SIG-M5 treated with dmso at 0.1 percent for 504 hours (cell line): Measurements from ENCODE around the gene DNAH10.
"Not testable (repeated sequence)": the region's sequence is repeated elsewhere in the genome, so short reads cannot be mapped to it uniquely, and the experiment has no call there.

Source experiments
- DNase-seq: peaks from one replicate; lab custom pipeline; 2025; ENCODE audit not compliant: unreplicated experiment; lab: John Stamatoyannopoulos, UW

DNAH10 gene

DNA sequence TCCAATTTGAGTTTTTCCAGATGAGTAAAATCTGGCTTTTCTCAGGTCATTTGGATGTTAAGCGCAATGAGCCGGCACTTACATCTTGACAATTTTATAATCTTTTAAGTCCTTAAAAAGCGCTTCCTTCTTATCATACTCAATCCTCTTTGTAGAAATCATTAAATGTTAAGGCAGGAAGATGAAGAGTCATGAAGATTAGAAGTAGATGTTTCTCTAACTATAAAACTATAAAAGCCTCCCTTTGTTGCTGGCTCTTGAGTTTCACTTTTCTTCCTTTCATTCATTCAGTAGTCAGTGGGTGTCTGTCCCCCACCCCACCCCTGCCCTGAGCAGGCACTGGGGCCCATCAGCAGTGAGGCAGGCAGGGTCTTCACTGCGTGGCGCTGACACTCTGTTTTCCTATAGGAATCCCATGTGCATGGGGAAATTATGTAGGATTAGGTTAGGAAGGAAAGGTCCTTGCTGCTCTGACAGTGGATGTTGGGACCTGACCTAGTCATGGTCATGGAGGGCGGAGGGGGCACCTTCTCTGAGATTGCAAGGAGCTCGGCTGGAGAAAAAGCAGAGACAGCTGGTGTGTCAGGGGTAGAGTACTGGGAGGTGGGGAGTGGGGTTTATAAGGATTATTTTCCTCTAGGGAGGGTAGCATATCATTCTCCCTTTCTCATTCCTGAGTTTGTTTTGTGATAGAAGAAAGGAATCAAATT is 144.8 kb downstream of the DNAH10 start:
- DNase-seq, result no peak

DNA sequence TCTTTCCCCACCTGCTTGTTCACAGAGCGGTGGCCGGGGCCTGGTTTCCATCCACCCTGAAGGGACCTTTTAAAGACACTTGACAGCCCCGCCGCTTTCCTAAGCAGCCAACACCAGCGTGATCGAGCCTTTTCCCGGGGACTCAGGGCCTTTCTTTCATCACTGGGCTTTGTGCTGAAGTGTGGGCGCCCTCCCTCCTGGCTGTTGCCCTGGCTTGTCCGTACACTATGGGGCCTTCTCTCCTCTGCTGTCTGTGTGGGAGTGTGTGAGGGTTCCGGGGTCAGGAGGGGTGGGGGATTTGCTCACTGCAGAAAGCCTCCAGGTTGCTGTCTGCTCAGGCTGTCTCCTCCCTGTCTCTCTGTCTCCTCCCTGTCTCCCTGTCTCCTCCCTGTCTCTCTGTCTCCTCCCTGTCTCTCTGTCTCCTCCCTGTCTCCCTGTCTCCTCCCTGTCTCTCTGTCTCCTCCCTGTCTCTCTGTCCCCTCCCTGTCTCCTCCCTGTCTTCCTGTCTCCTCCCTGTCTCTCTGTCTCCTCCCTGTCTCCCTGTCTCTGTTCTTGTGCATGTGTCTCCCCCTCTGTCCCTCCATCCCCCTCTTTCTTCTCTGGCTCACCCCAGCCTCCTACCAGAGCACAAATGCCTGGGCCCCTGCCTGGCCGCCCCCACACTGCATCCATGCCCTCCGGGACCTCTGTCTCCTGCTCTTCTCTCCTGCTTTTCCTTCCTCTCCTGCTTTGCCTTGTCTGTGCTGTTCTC is 145.8 kb downstream of the DNAH10 start:
- DNase-seq, result no peak

DNA sequence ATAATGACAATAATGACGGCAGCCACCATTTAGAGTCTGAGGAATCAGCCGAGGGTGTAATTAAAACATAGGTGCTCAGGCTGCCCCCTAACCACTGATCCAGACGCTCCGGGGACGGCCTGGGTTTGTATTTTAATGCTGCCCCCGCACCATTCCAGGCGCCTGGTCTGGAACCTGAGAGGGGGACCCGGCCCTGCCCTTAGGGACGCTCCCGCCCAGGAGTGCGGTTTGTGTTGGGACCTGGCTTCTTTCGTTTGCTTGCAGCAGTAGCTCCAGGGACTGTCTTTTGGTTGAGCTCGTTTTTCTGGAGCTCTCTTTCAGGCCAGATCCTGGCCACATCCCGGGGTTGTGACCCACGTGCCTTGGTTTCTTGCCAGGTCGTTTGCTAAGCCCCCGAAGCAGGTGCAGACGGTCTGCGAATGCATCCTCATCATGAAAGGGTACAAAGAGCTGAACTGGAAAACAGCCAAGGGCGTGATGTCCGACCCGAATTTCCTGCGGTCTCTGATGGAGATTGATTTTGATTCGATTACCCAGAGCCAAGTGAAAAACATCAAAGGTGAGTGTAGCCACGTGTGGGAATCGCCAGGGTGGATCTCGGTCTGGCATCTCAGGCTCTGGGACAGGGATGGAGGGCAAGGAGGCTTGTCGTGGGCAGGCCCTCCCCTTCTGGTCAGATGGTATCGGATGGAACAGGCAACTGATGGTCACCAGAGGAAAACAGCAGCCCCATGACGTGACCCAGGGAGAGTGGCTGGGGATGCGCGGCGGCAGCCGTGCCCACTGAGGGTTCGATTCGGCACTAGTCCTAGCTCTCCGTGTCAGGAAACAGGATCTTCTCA is 147.0 kb downstream of the DNAH10 start:
- no peak for DNase-seq

DNA sequence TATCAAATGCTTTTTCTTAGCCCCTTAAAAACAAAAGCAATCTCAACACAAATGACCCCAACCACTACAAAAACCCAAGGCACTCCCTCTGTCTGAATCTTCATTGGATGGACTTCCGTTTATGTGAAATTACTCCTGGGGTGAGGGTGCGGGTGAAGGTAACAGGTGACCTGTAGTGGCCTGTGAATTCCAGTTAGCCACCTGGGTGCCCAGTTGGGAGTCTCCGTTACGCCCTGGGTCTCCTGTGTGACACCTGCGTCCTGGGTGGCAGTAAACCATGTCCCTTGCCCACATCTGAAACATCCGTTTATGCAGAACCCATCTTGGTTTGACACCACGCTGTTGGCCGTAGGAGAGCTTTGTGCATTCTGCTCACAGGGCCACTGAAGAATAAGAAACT is 148.0 kb downstream of the DNAH10 start:
- no peak for DNase-seq

DNA sequence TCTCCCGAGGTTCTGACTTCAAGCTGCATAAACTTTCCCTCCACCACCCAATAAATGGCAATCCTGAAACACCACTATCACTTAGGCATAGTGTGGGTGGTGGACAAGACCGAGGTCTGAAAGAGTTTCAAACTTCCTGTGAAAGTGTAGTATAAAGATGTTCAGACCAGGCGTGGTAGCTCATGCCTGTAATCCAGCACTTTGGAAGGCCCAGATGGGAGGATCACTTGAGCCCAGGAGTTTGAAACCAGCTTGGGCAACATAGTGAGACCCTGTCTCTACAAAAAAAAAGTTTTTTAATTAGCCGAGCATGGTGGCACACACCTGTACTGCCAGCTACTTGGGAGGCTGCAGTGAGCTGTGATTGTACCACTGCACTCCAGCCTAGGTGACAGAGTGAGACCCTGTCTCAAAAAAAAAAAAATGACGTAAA is 148.7 kb downstream of the DNAH10 start:
- no peak for DNase-seq

- DNase-seq, result not testable (repeated sequence)
Observed at GRCh38 chr12:123911672-123912409, 149.7 kb downstream of the DNAH10 start.

DNA sequence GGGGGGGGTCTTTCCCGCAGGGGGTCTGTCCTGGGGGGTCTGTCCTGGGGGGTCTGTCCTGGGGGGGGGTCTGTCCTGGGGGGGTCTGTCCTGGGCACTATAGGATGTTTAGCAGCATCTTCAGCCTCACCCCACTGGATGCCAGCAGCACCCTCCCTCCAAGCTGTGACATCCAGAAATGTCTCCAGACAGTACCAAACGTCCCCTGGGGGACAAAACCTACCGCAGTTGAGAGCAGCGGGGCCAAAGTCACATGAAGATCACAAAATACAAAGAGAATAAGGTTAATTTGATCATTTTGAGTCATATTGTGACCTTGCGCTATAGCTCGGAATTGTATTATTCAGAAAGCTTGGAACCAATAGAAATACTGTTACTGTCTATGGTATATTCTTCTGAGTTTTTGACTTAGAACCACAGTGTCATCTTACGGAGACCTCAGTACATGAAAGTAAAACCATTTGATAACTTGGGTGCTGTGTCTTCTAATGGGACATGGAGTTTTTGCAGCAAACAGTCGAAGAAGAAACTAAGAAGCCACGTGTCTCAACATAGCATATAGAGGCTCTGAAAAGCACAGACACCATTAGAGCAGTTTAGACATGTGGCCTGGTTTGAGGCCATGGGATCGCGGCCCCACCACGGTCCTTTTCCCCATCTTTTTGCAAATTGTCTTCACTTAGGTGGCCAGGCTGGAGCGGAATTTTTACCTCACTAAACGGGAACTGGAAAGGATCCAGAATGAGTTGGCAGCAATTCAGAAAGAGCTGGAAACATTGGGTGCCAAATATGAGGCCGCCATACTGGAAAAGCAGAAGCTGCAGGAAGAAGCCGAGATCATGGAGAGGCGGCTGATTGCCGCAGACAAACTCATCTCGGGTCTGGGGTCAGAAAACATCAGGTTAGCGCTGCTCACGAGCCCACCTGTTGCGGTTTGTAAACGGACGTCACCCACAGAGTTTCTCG is 150.6 kb downstream of the DNAH10 start:
- DNase-seq, result no peak

GRCh38 chr12:123914726-123915333 is 152.7 kb downstream of the DNAH10 start:
- DNase-seq, result no peak

DNA sequence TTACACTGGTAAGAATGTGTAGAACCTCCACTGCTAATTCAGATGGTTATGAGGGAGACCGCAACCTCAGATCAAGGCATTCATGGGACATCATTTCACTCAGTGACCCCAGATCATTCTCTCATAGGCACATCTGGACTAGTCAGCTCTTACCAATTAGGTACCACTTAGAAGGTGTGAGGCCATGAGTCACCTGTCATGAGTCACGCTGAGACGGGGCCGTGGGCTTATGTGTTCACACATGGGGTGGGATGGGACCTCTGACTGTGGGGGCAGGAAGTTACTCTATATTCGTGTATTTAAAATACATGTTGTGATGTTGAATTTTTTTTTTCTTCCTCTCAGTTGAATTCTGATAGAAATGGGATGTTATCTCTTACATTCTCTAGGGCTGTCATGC is 154.6 kb downstream of the DNAH10 start:
- no peak for DNase-seq

DNA sequence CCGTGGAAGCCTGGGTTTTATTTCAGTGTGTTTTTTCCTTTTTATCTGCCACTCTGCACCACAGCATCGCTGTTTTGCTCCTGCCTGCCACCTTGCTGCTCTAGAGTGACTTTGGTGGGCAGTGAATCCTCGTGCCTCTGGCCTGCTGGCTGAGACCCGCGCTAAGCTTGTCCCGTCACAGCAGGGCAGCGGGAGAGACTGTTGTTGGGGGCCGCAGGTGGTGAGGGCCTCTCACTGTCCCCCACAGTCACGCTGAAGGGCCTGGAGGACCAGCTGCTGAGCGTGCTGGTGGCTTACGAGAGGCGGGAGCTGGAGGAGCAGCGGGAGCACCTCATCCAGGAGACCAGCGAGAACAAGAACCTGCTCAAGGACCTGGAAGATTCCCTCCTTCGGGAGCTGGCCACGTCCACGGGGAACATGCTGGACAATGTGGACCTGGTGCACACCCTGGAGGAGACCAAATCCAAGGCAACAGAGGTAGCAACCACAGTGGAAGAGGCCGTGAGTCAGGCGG is 155.3 kb downstream of the DNAH10 start:
- no peak for DNase-seq

DNA sequence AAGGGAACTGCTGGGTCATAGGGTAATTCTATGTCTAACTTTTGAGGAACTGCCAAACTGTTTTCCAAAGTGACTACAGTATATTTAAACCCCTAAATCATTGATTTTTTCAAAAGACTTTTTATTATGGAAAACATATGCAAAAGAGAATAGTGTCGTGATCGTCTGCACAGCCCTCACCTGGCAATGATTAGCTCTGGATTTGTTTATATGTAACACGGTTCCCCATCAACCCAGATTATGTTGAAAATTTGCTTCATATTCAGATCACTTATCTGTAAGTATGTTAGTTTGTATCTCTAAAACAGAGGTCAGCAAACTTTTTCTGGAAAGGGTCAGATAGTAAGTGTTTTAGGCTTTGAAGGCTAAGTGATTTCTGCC is 157.9 kb downstream of the DNAH10 start:
- DNase-seq, result no peak

GRCh38 chr12:123923038-123923437 is 160.9 kb downstream of the DNAH10 start:
- no peak for DNase-seq

DNA sequence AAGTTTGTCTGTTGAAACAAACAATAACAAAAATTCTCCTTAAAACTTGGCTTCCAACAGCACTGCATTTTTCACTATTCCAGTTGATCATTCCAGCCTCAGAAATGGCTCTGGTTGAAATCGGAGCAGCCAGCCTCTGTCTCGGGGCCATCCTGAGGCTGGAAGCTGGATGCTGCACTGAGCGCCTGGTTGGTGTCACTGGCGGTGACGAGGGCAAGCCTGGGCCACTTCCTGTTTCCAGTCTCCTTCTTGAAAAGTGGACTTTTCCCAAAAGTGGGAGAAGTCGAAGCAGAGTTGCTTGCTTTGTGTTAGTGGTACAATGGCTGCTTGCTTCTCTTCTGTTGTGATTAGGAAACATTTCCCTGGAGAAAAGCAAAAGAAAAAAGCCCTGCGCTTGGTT is 161.8 kb downstream of the DNAH10 start:
- no peak for DNase-seq

GRCh38 chr12:123924539-123924938 is 162.4 kb downstream of the DNAH10 start:
- DNase-seq, result no peak

DNA sequence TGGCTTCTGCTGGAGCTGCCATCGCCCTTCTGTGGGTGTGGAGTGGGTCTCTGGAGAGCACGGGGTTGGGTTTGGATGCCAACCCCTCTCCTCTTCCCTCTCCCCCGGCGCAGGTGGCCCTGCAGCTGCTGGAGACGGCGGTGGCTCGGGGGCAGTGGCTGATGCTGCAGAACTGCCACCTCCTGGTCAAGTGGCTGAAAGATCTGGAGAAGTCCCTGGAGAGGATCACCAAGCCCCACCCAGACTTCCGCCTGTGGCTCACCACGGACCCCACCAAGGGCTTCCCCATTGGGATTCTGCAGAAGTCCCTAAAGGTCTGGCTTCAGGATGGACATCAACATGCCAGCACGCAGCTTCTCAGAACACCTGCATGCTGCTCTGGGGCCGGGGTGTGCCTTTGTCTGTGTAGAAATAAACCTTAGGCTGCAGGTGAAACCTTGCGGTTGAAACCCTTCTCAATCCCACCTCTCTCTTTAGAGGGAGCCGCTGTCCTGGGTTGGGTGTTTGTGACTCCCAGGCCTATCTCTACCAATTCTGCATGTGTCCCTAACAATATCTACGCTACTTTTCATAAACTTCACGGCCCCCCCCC is 166.3 kb downstream of the DNAH10 start:
- no peak for DNase-seq

DNA sequence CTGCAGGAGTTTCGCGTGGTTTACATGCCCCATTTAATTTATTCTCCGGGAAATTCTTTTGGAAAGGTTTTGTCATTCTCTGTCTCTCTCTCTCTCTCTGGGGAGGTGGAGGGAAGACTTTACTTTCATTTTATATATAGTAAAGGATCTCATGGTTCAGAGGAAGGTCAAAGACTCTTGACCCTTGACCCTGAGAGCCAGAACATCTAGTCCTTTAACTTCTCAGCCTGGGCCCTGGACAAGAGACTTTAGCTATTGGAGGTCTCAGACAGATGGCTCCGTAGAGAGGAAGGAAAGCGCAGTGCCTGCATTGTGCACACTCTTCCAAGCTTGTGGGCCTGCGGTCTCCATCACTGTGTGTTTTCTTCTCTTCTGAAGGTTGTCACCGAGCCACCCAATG is 166.8 kb downstream of the DNAH10 start:
- no peak for DNase-seq

GRCh38 chr12:123929946-123930583 is 168.0 kb downstream of the DNAH10 start:
- no peak for DNase-seq

GRCh38 chr12:123931686-123932321 is 169.7 kb downstream of the DNAH10 start:
- no peak for DNase-seq
